Erythroblast (primary cell): Measurements from ENCODE around the gene PRAMEF11.
"Not testable (repeated sequence)": the region's sequence is repeated elsewhere in the genome, so short reads cannot be mapped to it uniquely, and the experiment has no call there.

Experiments used
- DNase-seq, 2 experiments: peaks; one replicate each; lab custom pipeline; 2025; lab: John Stamatoyannopoulos, UW
- GATA1 ChIP-seq: IDR thresholded peaks from 2 replicates; pipeline ENCODE4 v1.6.1; 2011; ENCODE audit warnings: low read depth, mild to moderate bottlenecking, control low read depth, low read length, moderate library complexity
- POLR2A ChIP-seq: IDR thresholded peaks from 2 replicates; pipeline ENCODE4 v1.6.1; 2011; ENCODE audit warnings: mild to moderate bottlenecking, low read length

PRAMEF11 gene

DNA sequence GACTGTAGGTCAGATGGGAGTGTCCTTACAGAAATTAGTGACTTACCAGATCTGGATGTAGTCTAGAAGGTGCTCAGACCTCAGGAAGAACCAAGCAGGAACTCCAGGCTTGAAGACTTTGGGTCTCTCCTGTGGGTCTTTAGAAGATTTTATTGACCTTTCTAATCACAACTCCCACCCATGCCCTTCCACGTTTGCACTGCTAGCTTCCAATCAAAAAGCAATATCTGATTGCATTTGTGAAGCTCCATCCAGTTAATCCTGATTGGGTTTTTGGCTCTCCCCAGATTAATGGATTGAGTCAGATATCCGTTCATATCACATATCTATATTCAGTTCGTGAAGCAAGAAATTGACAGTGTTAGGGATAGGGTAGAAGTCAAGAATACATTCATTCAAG is at the start of gene PRAMEF11:
PRAMEF11 (minus strand) TSS at position 101 of the 400 bp plus-strand sequence. CDS start 2,621 bp downstream, outside the sequence.
- DNase-seq: not testable (repeated sequence)

DNA sequence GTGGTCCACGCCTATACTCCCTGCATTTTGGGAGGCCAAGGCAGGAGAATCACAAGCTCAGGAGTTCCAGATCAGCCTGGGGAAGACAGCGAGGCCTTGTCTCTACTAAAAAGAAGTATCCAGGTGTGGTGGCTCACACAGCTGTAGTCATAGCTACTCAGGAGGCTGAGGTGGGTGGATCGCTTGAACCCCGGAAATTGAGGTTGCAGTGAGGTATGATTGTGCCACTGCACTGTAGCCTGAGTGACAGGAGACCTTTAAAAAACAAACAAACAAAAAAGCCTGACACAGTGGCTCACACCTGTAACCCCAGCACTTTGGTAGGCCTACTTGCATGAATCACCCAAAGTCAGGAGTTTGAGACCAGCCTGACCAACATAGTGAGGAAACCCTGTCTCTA is 47.2 kb upstream of the PRAMEF11 start:
- not testable (repeated sequence) for DNase-seq

DNA sequence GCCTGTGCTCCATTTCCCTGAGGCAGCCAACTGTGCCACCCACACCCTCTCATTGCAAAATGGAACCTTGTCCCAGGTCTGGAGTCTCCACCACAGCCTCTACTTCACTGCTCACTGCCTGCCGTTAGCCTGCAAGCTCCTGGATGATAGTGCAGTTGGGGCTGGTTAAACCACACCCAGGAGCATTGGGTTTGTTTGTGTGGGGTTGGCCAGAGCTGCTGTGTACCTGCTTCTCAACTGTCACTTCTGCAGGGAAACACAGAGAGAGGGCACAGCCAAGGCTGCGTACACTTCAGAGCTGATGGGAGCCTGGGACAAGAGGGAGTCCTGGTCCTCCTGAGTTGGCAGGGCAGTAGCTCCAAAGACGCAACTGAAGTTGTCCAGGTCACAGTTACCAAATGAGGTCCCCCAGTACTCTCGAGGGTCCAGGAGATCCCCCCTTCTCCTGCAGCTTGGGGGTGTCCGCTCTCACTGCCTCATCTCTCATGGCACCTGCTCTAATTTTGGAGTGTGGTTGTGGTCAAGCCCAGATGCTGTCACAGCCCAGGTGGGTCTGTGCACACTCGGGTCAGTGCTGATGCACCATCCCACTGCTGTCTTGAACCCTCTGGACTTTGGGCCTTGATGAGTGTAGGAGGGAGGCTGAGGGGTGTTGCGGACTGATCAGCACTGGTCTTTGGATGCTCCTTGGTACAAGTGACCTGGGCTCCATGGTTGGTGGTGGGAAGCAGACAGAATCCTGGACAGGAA is 32.1 kb upstream of the PRAMEF11 start:
- DNase-seq: not testable (repeated sequence)

DNA sequence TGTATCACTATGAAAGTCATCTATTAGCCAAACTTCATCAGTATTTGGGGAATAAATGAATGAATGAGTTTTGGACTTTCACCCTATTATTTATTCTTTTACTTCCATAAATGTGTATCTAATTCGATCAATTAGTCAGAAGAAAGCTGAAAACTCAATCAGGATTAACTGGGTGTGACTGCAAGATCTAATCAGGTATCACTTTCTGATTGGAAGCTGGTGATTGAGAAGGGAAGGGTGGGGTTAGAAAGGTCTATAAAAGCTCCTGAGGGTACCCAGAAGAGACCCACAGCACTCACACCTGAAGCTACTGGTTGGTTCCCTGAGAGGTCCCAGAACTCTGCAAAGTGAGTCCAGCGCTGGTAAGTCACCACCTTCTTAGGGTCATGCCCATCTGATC is 25.6 kb upstream of the PRAMEF11 start, which contains the start of gene PRAMEF2:
PRAMEF2 (plus strand) TSS at position 301 of the 400 bp plus-strand sequence. CDS start 1,924 bp downstream, outside the sequence.
- not testable (repeated sequence) for DNase-seq

DNA sequence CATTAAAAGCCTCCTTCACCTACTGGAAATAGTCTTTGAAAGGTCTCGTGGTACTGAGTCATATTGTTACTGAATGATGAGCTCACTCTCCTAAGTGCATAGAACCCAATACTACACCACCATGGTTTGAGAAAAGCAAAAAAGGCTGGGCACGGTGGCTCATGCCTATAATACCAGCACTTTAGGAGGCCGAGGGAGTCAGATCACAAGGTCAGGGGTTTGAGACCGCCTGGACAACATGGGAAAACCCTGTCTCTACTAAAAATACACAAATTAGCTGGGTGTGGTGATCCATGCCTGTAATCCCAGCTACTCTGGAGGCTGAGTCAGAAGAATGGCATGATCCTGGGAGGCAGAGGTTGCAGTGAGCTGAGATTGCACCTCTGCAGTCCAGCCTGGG is 20.6 kb upstream of the PRAMEF11 start:
- DNase-seq: no peak
- TF ChIP-seq GATA1: no peak
- TF ChIP-seq POLR2A: no peak

DNA sequence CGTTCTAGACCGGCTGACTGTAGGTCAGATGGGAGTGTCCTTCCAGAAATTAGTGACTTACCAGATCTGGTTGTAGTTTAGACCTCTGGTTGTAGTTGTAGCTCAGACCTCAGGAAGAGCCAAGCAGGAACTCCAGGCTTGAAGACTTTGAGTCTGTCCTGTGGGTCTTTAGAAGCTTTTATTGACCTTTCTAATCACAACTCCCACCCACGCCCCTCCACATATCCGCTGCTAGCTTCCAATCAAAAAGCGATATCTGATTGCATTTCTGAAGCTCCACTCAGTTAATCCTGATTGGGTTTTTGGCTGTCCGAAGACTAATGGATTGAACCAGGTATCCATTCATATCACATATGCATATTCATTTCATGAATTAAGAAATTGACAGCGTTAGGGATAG is 17.4 kb upstream of the PRAMEF11 start, which contains the start of gene HNRNPCL1:
HNRNPCL1 (minus strand) TSS at position 101 of the 400 bp plus-strand sequence. CDS start 431 bp downstream, outside the sequence.
- DNase-seq: not testable (repeated sequence)

DNA sequence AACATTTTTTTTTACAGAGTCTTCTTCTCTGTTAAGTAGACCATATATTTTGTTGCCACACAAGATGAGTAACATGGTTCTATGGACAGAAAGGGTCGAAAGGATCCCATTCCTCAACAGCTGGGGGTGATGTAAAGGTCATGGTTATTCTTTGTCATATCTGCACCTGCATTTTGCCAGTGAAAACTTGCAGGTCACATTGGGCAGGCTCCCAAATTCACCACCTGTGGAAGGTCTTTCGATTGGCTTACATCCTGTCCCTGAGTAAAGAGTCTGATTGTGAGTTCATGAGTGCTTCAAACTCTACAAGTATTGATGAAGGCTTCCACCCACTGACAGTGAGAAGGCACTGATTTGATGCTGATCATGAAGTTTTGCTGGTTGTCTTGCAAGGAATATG is 2.0 kb upstream of the PRAMEF11 start:
- DNase-seq: not testable (repeated sequence)

DNA sequence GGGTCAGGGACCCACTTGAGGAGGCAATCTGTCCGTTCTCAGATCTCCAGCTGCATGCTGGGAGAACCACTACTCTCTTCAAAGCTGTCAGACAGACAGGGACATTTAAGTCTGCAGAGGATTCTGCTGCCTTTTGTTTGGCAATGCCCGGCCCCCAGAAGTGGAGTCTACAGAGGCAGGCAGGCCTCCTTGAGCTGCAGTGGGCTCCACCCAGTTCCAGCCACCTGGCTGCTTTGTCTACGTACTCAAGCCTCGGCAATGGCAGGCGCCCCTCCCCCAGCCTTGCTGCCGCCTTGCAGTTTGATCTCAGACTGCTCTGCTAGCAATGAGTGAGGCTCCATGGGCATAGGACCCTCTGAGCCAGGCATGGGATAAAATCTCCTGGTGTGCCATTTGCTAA is 12.1 kb downstream of the PRAMEF11 start:
- not testable (repeated sequence) for DNase-seq

DNA sequence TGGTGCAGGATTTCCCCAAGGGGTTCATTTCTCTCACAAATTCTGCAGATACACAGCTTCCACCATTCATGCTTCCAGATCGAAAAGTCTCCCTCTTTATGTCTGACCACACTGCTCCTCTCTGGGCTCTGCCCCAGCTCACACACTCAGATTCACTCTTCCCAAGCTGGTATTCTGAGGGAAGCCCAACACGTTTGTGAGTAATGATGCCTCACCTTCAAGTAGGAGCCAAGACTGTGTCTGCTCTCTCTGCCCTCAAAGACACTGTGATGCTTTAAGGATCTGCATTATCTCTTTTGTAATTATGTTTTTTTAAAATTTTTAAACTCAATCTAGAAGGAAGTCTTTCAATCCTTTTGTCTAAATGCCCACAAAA is 19.8 kb downstream of the PRAMEF11 start:
- no peak for TF ChIP-seq GATA1
- no peak for TF ChIP-seq POLR2A
- no peak for DNase-seq

DNA sequence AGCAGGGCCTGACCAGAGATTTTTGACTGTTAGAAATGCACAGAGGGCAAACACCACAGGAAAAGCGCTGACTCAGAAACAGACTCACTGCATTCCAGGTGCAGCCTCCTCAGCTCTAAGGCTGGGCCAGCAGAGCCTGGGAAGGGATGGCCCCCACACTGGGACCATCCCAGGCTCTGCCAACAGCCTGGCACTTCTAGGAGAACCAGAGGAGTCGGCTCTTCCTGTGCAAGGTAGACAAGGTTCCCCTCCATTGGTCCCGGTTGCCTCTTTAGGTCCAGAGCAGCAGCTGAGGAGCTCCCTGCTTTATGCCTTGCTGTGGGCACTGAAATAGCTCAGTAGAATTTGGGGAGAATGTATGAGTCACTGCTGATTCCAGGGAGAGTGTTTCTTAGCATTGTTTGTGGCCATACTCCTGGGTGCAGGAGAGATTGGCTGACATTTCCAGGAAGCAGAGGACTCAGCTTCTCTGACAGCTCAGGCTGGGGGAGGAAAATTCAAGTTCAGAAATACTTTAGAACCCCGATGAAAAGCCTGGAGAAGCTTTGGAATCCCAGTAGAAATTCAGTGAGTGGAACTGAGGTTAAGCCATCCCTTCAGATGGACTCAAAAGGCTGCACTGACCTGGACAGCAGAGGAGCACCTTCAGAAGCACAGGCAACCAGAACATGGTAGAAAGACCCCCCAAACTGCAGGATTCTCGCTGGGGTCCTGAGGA is 20.4 kb downstream of the PRAMEF11 start:
- TF ChIP-seq GATA1 (no peak), POLR2A (no peak)

DNA sequence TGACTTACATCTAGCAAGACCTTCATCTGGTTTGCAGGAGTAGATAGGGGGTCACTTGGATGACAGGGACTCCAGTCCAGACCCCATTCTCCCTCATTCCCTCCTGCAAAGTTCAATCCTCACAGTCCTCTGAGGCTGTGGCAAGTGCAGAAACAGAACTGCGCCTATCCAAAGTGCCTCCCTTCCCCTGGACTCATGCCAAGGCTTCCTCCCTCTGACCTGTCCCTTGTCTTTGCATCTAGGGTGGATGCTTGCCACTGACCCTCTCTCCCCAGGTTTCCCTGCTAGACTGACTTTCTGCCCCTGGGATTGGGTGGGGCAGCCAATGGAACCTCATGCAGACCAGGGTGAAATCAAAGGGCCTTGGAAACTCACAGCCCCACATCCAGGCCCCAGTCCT is 21.3 kb downstream of the PRAMEF11 start:
- DNase-seq: no peak
- TF ChIP-seq POLR2A: no peak
- no peak for TF ChIP-seq GATA1

More for the DNA sequence above, 20.4 kb downstream of the PRAMEF11 start:
- no peak for DNase-seq

DNA sequence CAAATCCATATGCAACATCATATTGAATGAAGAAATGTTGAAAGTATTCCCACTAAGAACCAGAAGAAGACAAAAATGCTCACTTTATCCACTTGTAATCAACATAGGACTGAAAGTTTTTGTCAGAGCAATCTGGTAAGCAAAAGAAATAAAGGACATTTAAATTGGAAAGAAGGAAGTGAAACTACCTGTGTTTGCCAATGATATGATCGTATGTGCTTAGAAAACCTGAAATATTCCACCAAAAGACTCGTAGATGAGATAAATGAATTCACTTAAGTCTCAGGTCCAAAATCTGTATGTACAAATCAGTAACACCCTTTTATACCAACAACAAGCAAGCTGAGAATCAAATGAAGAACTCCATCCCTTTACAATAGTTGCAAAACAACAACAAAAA is 31.5 kb downstream of the PRAMEF11 start:
- TF ChIP-seq GATA1: no peak
- DNase-seq: no peak

DNA sequence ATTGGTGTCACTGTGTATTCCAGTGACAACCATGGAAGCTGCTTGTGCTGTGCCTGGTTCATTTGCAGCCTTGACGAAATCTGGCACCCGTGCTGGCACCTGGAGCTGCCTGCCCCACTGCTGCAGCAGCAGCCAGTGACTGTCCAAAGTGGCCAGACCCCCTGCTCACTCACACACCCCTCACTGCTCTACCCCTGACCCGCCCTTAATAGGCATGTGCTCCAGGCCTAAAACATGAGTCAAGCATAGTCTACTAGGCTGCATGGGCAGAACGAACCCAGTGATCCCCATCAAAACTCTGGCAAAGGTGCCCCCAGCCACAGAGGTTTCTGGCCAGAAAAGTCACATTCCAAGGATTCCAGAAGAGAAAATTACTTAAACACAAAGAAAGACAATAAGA is 32.3 kb downstream of the PRAMEF11 start:
- TF ChIP-seq GATA1 (no peak), POLR2A (no peak)
- no peak for DNase-seq

DNA sequence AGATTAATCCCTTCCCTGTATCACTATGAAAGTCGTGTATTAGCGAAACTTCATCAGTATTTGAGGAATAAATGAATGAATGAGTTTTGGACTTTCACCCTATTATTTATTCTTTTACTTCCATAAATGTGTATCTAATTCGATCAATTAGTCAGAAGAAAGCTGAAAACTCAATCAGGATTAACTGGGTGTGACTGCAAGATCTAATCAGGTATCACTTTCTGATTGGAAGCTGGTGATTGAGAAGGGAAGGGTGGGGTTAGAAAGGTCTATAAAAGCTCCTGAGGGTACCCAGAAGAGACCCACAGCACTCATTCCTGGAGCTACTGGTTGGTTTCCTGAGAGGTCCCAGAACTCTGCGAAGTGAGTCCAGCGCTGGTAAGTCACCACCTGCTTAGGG is 40.1 kb downstream of the PRAMEF11 start, which contains the start of gene PRAMEF1:
PRAMEF1 (plus strand) TSS at position 301 of the 400 bp plus-strand sequence. CDS start 1,831 bp downstream, outside the sequence.
- DNase-seq: not testable (repeated sequence)

DNA sequence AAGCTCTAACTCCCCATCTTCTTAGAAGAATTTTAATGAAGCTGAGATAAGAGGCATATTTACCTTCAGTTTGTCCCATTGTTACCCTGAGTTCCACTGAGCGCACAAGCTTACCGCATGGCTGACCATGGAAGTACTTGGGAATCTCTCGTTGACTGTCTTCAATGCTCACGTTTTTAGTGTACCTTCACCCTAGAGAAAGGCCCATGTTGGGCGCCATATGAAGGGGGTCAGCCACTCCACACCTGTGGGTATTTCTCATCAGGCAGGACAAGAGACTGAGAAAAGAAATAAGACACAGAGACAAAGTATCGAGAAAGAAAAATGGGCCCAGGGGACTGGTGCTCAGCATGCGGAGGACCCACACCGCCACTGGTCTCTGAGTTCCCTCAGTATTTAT is 46.5 kb downstream of the PRAMEF11 start:
- DNase-seq: peak; percentile 2 to 11

DNA sequence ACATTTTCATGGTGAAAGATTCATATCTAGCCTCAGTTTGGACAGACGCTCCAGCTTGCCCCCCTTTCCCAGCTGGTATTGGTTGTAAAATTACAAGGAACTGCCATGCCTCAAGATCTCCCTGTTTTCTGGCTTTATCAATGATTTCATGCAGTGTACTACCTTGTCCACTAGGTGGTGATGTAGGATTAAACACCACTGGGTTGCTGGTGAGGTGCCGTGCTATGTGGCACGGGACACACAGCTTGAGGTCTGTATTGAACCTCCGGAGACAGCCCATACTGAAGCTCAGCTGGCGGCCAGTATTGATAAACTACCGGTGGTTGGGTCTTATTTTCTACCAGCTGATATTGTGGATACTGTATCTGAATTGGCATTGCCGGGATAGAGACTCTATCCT is 47.4 kb downstream of the PRAMEF11 start:
- DNase-seq: peak; percentile 16 to 41

DNA sequence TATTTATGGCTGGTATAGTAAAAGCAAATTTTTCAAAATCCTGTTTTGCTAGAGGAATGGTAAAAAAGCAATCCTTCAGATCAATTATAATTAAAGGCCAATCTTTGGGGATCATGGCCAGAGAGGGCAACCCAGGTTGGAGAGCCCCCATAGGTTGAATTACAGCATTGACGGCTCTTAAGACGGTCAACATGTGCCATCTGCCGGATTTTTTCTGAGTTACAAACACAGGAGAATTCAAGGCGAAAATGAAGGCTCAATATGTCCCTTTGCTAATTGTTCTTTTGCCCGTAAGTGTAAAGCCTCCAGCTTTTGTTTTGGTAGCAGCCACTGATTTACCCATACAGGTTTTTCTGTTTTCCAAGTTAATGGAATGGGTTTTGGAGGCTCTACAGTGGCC is 49.7 kb downstream of the PRAMEF11 start:
- DNase-seq: not testable (repeated sequence)
